RWPE2 (cell line): ENCODE data around the gene ACKR2.

Experiments used
- ATAC-seq: fragments of 200-7000 bp; cut with Tn5 transposase; 3 replicates; pipeline ENCODE4 v1.9.1; 2021; ENCODE audit warnings: low read depth
- DNase-seq: peaks from one replicate; pipeline ENCODE4 v3.0.0-alpha.2; 2020; ENCODE audit warnings: low spot score
- H3K27ac ChIP-seq: fragments of 450-650 bp; 2 replicates; pipeline ENCODE4 v1.5.1; 2017; ENCODE audit warnings: mild to moderate bottlenecking; ENCODE audit not compliant: poor library complexity, severe bottlenecking
- H3K27me3 ChIP-seq: fragments of 250-450 bp; sonication (Bioruptor Pico); 2 replicates; pipeline ENCODE4 v1.5.1; 2021; ENCODE audit warnings: mild to moderate bottlenecking, moderate library complexity; ENCODE audit not compliant: insufficient read depth, poor library complexity, severe bottlenecking
- H3K36me3 ChIP-seq: fragments of 250-450 bp; sonication (Bioruptor Pico); 2 replicates; pipeline ENCODE4 v1.5.1; 2020; ENCODE audit warnings: low read depth, mild to moderate bottlenecking, moderate library complexity
- H3K4me1 ChIP-seq: fragments of 250-450 bp; sonication (Bioruptor Pico); 2 replicates; pipeline ENCODE4 v1.5.1; 2021; ENCODE audit warnings: mild to moderate bottlenecking, moderate library complexity; ENCODE audit not compliant: insufficient read depth, poor library complexity, severe bottlenecking
- H3K4me3 ChIP-seq: fragments of 250-450 bp; sonication (Bioruptor Pico); 2 replicates; pipeline ENCODE4 v1.5.1; 2021; ENCODE audit warnings: mild to moderate bottlenecking, moderate library complexity; ENCODE audit not compliant: severe bottlenecking
- H3K9me3 ChIP-seq: fragments of 250-450 bp; sonication (Bioruptor Pico); 2 replicates; pipeline ENCODE4 v1.5.1; 2021; ENCODE audit warnings: mild to moderate bottlenecking, moderate library complexity; ENCODE audit not compliant: severe bottlenecking
- TF ChIP-seq, protein P1 (sequence below): fragments of 450-650 bp; IDR thresholded peaks from one replicate; pipeline ENCODE4 v1.5.1; 2017; ENCODE audit warnings: mild to moderate bottlenecking, moderate library complexity; ENCODE audit not compliant: poor library complexity, severe bottlenecking

Gene ACKR2

DNA sequence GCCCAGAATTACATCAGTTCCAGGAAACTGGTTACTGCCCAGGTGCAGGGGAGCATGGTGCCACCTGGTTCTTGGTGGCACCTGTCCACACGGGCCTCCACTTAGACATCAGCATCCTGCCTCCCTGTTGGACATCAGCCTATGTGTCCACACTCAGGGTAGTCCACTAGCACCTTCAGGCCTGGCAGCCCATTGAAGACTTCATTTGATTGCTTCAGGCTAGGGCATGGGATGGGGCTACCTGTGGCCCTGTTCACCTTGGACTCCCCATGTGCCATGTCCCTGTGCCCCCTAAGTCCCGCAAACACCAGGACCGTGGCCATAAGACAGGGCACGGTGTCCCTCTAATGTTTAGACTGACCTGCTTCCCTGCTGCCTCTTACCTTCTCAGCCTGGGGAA lies 35.6 kb downstream of the ACKR2 start:
- Histone ChIP-seq H3K27ac (no peak overlapping the region), H3K4me3 (no peak overlapping the region), H3K27me3 (no peaks in the 10 kb centered on the region), H3K4me1 (no peaks in the 10 kb centered on the region), H3K36me3 (no peaks in the 10 kb centered on the region), H3K9me3 (no peaks in the 10 kb centered on the region)
- no peak for ATAC-seq
- no peak for DNase-seq
- TF ChIP-seq, protein P1, sequence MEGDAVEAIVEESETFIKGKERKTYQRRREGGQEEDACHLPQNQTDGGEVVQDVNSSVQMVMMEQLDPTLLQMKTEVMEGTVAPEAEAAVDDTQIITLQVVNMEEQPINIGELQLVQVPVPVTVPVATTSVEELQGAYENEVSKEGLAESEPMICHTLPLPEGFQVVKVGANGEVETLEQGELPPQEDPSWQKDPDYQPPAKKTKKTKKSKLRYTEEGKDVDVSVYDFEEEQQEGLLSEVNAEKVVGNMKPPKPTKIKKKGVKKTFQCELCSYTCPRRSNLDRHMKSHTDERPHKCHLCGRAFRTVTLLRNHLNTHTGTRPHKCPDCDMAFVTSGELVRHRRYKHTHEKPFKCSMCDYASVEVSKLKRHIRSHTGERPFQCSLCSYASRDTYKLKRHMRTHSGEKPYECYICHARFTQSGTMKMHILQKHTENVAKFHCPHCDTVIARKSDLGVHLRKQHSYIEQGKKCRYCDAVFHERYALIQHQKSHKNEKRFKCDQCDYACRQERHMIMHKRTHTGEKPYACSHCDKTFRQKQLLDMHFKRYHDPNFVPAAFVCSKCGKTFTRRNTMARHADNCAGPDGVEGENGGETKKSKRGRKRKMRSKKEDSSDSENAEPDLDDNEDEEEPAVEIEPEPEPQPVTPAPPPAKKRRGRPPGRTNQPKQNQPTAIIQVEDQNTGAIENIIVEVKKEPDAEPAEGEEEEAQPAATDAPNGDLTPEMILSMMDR, result no peak

DNA sequence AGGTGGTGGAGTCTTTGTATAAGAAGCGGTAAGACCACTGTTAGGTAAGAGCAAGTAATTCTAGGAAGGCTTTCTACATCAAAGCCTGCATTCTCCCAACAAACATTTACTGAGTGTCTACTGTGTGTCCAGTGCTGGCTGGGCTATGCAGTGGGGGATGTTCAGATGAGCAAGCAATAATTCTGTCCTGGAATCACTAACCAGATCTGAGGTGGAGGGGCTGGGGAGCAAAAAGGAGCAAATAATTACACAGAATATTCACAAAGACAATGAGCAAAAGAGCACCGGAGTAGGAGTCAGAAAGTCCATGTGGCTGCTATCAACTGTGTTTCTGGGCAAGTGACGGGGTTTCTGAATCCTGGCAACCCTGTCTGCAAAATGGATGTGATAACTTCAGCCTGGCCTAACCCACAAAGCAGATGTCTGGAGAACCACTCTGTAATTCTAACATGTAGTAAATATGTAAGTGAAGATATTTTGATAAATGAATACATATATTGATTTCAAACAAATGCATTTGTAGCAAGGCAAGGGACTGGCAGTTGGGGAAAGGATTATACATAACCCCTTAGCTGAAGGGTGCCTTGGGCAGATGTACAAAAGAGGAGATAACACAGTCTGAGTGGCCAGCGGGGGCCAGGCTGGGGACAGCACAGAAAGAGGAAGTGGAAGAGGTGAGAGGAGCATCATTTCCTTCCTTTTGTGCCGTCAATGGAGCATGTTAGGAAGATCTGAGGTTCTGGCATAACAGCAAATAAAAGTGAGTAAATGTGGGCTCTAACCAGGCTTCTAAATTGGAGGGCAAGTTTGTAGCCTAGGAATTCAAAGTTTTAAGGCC lies 37.7 kb downstream of the ACKR2 start:
- DNase-seq (no peak), ATAC-seq (no peak)
- Histone ChIP-seq H3K9me3 (no peaks in the 10 kb centered on the region), H3K27me3 (no peaks in the 10 kb centered on the region), H3K4me3 (no peak overlapping the region), H3K36me3 (no peaks in the 10 kb centered on the region), H3K27ac (no peak overlapping the region), H3K4me1 (no peaks in the 10 kb centered on the region)
- TF ChIP-seq, protein P1, result no peak

DNA sequence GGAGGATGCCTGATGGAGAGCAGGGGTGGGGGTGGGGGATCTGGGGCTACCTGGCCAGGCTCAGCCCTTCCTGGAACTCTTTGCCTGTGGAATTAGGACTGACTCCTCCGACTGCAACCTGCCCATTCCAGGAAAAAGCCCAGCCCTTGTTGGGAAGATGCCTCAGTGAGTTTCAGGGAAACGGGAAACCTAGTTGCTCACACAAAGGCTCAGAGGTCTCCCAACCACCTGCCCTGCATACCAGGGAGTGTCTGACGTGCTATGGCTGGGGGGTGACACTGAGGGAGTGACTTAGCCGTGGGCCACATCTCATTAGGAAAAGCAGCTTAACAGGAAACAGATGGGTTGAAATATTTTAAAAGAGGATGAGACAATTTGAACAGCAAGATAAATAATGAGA lies 38.5 kb downstream of the ACKR2 start:
- Histone ChIP-seq H3K27ac (no peak overlapping the region), H3K27me3 (no peaks in the 10 kb centered on the region), H3K36me3 (no peaks in the 10 kb centered on the region), H3K4me1 (no peaks in the 10 kb centered on the region), H3K4me3 (no peak overlapping the region), H3K9me3 (no peaks in the 10 kb centered on the region)
- DNase-seq, result no peak
- TF ChIP-seq, protein P1, result no peak
- ATAC-seq, result no peak

DNA sequence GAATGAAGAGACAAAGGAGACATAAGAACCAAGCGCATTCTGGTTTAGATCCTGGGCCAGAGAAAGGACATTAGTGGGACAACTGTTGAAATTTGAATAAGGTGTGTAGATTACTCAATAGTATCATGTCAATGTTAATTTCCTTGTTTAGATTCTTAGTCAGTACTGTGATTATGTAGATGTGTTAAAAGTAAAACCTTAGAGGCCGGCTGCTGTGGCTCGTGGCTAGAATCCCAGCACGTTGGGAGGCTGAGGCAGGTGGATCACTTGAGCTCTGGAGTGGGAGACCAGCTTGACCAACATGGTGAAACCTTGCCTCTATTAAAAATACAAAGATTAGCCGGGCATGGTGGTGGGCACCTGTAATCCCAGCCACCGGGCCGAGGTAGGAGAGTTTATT lies 39.8 kb downstream of the ACKR2 start:
- TF ChIP-seq, protein P1, result no peak
- no peaks in the 10 kb centered on the region for H3K4me1 ChIP-seq
- H3K4me3 ChIP-seq, result no peak overlapping the region

DNA sequence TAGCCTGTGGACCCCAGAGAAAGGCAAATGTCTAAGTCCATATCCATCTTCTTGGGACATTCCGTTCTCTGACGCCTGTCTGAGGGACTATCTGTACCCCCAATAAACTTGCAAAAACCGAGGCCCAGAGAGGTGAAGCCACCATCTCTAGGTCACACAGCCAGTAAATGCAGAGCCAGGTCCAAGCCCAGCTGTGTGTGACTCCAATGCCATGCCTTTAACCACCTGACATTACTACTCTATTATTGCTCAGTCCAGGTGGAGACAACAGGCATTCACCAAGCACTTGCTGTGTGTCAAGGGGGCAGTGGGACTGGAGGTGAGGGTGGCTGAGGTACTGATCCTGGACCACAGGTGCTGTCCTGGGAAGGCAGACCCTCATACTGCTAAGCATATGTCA lies 41.0 kb downstream of the ACKR2 start:
- H3K27ac ChIP-seq, result no peak overlapping the region
- H3K27me3 ChIP-seq, result no peaks in the 10 kb centered on the region
- no peaks in the 10 kb centered on the region for H3K4me1 ChIP-seq
- TF ChIP-seq, protein P1, result no peak
- H3K9me3 ChIP-seq, result no peaks in the 10 kb centered on the region
- no peak overlapping the region for H3K4me3 ChIP-seq
- no peaks in the 10 kb centered on the region for H3K36me3 ChIP-seq
- DNase-seq, result no peak
- no peak for ATAC-seq

More for the DNA sequence above, 39.8 kb downstream of the ACKR2 start:
- ATAC-seq (no peak), DNase-seq (no peak)
- H3K36me3 ChIP-seq, result no peaks in the 10 kb centered on the region
- no peaks in the 10 kb centered on the region for H3K9me3 ChIP-seq
- H3K27me3 ChIP-seq, result no peaks in the 10 kb centered on the region
- no peak overlapping the region for H3K27ac ChIP-seq
